Loucy (cell line): ENCODE results near the gene SETD2.

Source experiments
- EZH2phosphoT487 ChIP-seq: fragments of 200-600 bp; IDR thresholded peaks from 2 replicates; pipeline ENCODE4 v1.6.1; 2018; ENCODE audit warnings: antibody characterized with exemption, mild to moderate bottlenecking, moderate library complexity, borderline replicate concordance
- TF ChIP-seq, protein P1 (sequence below): fragments of 200-600 bp; sonication (generic); conservative IDR thresholded peaks from 2 replicates; pipeline ENCODE4 v1.5.1; 2014; ENCODE audit warnings: mild to moderate bottlenecking, antibody characterized with exemption, low read length

- TF ChIP-seq, protein P1, sequence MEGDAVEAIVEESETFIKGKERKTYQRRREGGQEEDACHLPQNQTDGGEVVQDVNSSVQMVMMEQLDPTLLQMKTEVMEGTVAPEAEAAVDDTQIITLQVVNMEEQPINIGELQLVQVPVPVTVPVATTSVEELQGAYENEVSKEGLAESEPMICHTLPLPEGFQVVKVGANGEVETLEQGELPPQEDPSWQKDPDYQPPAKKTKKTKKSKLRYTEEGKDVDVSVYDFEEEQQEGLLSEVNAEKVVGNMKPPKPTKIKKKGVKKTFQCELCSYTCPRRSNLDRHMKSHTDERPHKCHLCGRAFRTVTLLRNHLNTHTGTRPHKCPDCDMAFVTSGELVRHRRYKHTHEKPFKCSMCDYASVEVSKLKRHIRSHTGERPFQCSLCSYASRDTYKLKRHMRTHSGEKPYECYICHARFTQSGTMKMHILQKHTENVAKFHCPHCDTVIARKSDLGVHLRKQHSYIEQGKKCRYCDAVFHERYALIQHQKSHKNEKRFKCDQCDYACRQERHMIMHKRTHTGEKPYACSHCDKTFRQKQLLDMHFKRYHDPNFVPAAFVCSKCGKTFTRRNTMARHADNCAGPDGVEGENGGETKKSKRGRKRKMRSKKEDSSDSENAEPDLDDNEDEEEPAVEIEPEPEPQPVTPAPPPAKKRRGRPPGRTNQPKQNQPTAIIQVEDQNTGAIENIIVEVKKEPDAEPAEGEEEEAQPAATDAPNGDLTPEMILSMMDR = no peak
- TF ChIP-seq EZH2phosphoT487 = no peak
These were observed 162.8 kb downstream of the SETD2 start for GRCh38 chr3:47000922-47001730.
